H1 (cell line): Measurements from ENCODE around the gene NTN1. TPM values are rescaled to one million over a fixed set of nuclear protein-coding genes. Genes with fewer than 3 reads are reported as not detected.
A peak's percentile ranks its signal among the peaks of the same experiment; 100 is the strongest.

Experiments used
- ASH2L ChIP-seq: fragments of 200-600, 300-600 bp; sonication (generic); IDR thresholded peaks from one replicate; pipeline ENCODE4 v1.7.1; 2017; ENCODE audit warnings: low read length
- BACH1 ChIP-seq: IDR thresholded peaks from 2 replicates; pipeline ENCODE4 v1.6.1; 2012; ENCODE audit warnings: low read length, improper control_type of control experiment
- CBX5 ChIP-seq: fragments of 300-800, 300-1000 bp; sonication (generic); IDR thresholded peaks from 2 replicates; pipeline ENCODE4 v1.7.1; 2016; ENCODE audit warnings: antibody characterized with exemption, low read length, low read depth
- CHD2 ChIP-seq: IDR thresholded peaks from 2 replicates; pipeline ENCODE4 v1.6.1; 2012; ENCODE audit warnings: low read length, improper control_type of control experiment
- CTBP2 ChIP-seq: IDR thresholded peaks from 2 replicates; pipeline ENCODE4 v1.7.0; 2011; ENCODE audit warnings: borderline replicate concordance, mild to moderate bottlenecking, moderate library complexity, mixed read lengths, low read length; ENCODE audit not compliant: insufficient read depth, insufficient read length
- GTF2F1 ChIP-seq: IDR thresholded peaks from 2 replicates; pipeline ENCODE4 v1.6.1; 2012; ENCODE audit warnings: low read depth, low read length, improper control_type of control experiment, borderline replicate concordance
- HDAC2 ChIP-seq, 2 experiments: fragments of 300-600 bp in 1 of 2; sonication (generic) in 1 of 2; IDR thresholded peaks; 2 replicates each; pipeline ENCODE4 v1.6.1; 2011 to 2012; ENCODE audit warnings: low read depth in 2 of 2, low read length in 2 of 2, mild to moderate bottlenecking in 2 of 2, moderate library complexity in 2 of 2, borderline replicate concordance in 1 of 2, inconsistent platforms in 1 of 2
- KDM1A ChIP-seq: fragments of 200-600, 300-600 bp; sonication (generic); IDR thresholded peaks from 2 replicates; pipeline ENCODE4 v1.7.1; 2016; ENCODE audit warnings: mild to moderate bottlenecking, low read length, borderline replicate concordance
- KDM5A ChIP-seq: fragments of 200-600 bp; IDR thresholded peaks from 2 replicates; pipeline ENCODE4 v1.7.1; 2012; ENCODE audit warnings: mild to moderate bottlenecking, low read length, inconsistent platforms, mixed read lengths
- MAFK ChIP-seq: IDR thresholded peaks from 2 replicates; pipeline ENCODE4 v1.6.1; 2012; ENCODE audit warnings: low read depth, mild to moderate bottlenecking, improper control_type of control experiment, low read length
- NANOG ChIP-seq: IDR thresholded peaks from 2 replicates; pipeline ENCODE4 v1.6.1; 2011; ENCODE audit warnings: low read length, low read depth, mild to moderate bottlenecking, inconsistent platforms; ENCODE audit not compliant: insufficient read depth, poor library complexity, severe bottlenecking
- PHF8 ChIP-seq: fragments of 200-600 bp; sonication (generic); conservative IDR thresholded peaks from 2 replicates; pipeline ENCODE4 v1.7.1; 2012; ENCODE audit warnings: low read depth, mild to moderate bottlenecking, inconsistent platforms, low read length, moderate library complexity
- RAD21 ChIP-seq, 2 experiments: IDR thresholded peaks in 1 of 2; conservative IDR thresholded peaks in 1 of 2; 2 replicates each; pipeline ENCODE4 v1.6.1; 2011; ENCODE audit warnings: low read depth in 2 of 2, low read length in 2 of 2, improper control_type of control experiment in 1 of 2, inconsistent platforms in 1 of 2, mild to moderate bottlenecking in 1 of 2, moderate library complexity in 1 of 2
- SAP30 ChIP-seq: fragments of 300-600 bp; sonication (generic); IDR thresholded peaks from 2 replicates; pipeline ENCODE4 v1.7.1; 2012; ENCODE audit warnings: low read length, moderate library complexity, mild to moderate bottlenecking, inconsistent platforms; ENCODE audit not compliant: insufficient read depth, insufficient replicate concordance
- SIN3A ChIP-seq, 2 experiments: IDR thresholded peaks in 1 of 2; conservative IDR thresholded peaks in 1 of 2; 2 replicates each; pipeline ENCODE4 v1.6.1; 2011 to 2012; ENCODE audit warnings: low read length in 2 of 2, improper control_type of control experiment in 1 of 2, low read depth in 1 of 2, mild to moderate bottlenecking in 1 of 2
- SP1 ChIP-seq: IDR thresholded peaks from 2 replicates; pipeline ENCODE4 v1.6.1; 2011; ENCODE audit warnings: low read depth, low read length
- SP4 ChIP-seq: IDR thresholded peaks from 2 replicates; pipeline ENCODE4 v1.6.1; 2012; ENCODE audit warnings: low read length, inconsistent platforms
- ZNF274 ChIP-seq: IDR thresholded peaks from 2 replicates; pipeline ENCODE4 v1.7.0; 2012; ENCODE audit warnings: low read length, borderline replicate concordance; ENCODE audit errors: extremely low read depth
- polyA plus RNA-seq, 7 experiments: library from polyadenylated mRNA; depleted of rRNA in 3 of 7; stranded (reverse) in 5 of 7; unstranded in 2 of 7; fragments of >200 nt in 5 of 7; fragments of 200-250 nt in 2 of 7; gene quantifications; 1 replicate in 5 of 7; 2 replicates in 1 of 7; 4 replicates in 1 of 7; pipeline versions ENCODE4 v1.2.1 to v1.2.3, GENCODE V29; 2011 to 2013; ENCODE audit warnings: missing spikeins in 2 of 7, mixed read lengths in 2 of 7
- total RNA-seq: library from RNA; stranded (reverse); fragmentation: NEBNext Ultra II Directional; extraction: Animal tissue kit (Norgen Biotek cat#: 25700); gene quantifications from 2 replicates; pipeline ENCODE4 v1.2.1, GENCODE V29; 2021
- TF ChIP-seq, protein P1 (sequence below): IDR thresholded peaks from 2 replicates; pipeline ENCODE4 v1.6.1; 2011; ENCODE audit warnings: low read length, improper control_type of control experiment
- TF ChIP-seq, protein P2 (sequence below): IDR thresholded peaks from 2 replicates; pipeline ENCODE4 v1.6.1; 2011; ENCODE audit warnings: low read depth, mild to moderate bottlenecking, low read length; ENCODE audit not compliant: insufficient read depth

The NTN1 gene
- total and polyA plus RNA-seq, 2 of the 8 experiments (the other 6 are each of a cell fraction or from before 2014, with no cell fraction given) = 2.0 to 2.3 TPM

GRCh38 chr17:9115214-9116191 lies 94.2 kb downstream of the NTN1 start (continued):
- no peak for TF ChIP-seq KDM1A
- TF ChIP-seq ASH2L = peak; percentile 36
- TF ChIP-seq RAD21 (IDR thresholded peaks at IDR 0.05 in 1 of 2, conservative IDR thresholded peaks at IDR 0.05 in 1 of 2; ENCODE audit: low read depth in 2 of 2, low read length in 2 of 2) = peak; percentile 46 to 64
- TF ChIP-seq GTF2F1 = no peak
- no peak for TF ChIP-seq CBX5
- no peak for TF ChIP-seq SP1
- 0 out of 2 replicates have a peak, but pooled peaks have one; percentile 23 for TF ChIP-seq PHF8
- TF ChIP-seq, protein P1, sequence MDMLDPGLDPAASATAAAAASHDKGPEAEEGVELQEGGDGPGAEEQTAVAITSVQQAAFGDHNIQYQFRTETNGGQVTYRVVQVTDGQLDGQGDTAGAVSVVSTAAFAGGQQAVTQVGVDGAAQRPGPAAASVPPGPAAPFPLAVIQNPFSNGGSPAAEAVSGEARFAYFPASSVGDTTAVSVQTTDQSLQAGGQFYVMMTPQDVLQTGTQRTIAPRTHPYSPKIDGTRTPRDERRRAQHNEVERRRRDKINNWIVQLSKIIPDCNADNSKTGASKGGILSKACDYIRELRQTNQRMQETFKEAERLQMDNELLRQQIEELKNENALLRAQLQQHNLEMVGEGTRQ = no peak
- TF ChIP-seq BACH1 = peak; percentile 47; the same call in 1 of the 2 replicates
- no peak for TF ChIP-seq SP4
- TF ChIP-seq CHD2 = no peak
- TF ChIP-seq CTBP2 = no peak
- TF ChIP-seq ZNF274 = no peak
- TF ChIP-seq MAFK = no peak
- 0 out of 4 replicates have a peak, but pooled peaks of 1 of the 2 experiments have one; percentile 16 for TF ChIP-seq SIN3A (conservative IDR thresholded peaks at IDR 0.05 in 1 of 2, IDR thresholded peaks at IDR 0.05 in 1 of 2; ENCODE audit: low read depth in 1 of 2, low read length in 2 of 2)
- no peak for TF ChIP-seq HDAC2 (IDR thresholded peaks at IDR 0.05; ENCODE audit: borderline replicate concordance in 1 of 2, low read depth in 2 of 2, low read length in 2 of 2)
- TF ChIP-seq KDM5A = no peak
- TF ChIP-seq SAP30 = no peak
- TF ChIP-seq, protein P2, sequence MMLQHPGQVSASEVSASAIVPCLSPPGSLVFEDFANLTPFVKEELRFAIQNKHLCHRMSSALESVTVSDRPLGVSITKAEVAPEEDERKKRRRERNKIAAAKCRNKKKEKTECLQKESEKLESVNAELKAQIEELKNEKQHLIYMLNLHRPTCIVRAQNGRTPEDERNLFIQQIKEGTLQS = no peak
- no peak for TF ChIP-seq NANOG
